ENCODE measurements around the gene FAM187B.

FAM187B gene

GRCh38 chr19:35226748-35227147 lies 1.8 kb downstream of the FAM187B start:
- POLR2A ChIA-PET: no interaction called here
- CTCF ChIA-PET: no interaction called here
- TF ChIP-seq, protein P1, sequence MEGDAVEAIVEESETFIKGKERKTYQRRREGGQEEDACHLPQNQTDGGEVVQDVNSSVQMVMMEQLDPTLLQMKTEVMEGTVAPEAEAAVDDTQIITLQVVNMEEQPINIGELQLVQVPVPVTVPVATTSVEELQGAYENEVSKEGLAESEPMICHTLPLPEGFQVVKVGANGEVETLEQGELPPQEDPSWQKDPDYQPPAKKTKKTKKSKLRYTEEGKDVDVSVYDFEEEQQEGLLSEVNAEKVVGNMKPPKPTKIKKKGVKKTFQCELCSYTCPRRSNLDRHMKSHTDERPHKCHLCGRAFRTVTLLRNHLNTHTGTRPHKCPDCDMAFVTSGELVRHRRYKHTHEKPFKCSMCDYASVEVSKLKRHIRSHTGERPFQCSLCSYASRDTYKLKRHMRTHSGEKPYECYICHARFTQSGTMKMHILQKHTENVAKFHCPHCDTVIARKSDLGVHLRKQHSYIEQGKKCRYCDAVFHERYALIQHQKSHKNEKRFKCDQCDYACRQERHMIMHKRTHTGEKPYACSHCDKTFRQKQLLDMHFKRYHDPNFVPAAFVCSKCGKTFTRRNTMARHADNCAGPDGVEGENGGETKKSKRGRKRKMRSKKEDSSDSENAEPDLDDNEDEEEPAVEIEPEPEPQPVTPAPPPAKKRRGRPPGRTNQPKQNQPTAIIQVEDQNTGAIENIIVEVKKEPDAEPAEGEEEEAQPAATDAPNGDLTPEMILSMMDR (IDR thresholded peaks at IDR 0.05; ENCODE audit: insufficient read depth, low read length, missing control alignments): no peak

GRCh38 chr19:35225951-35226350 lies 2.6 kb downstream of the FAM187B start:
- ChIA-PET POLR2A (no interaction called here), CTCF (no interaction called here)
- H3K4me3 ChIP-seq (ENCODE audit: low read depth, low read length): no peak overlapping the region
- DNase-seq (ENCODE audit: low read depth, low spot score): no peak
- TF ChIP-seq, protein P1 (IDR thresholded peaks at IDR 0.05; ENCODE audit: insufficient read depth, low read length, missing control alignments): no peak

More at GRCh38 chr19:35226748-35227147, 1.8 kb downstream of the FAM187B start:
- no peak for DNase-seq (ENCODE audit: low read depth, low spot score)
- no peak overlapping the region for H3K4me3 ChIP-seq (ENCODE audit: low read depth, low read length)

GRCh38 chr19:35224681-35225571 lies 3.6 kb downstream of the FAM187B start:
- ChIA-PET CTCF (no interaction called here), POLR2A (no interaction called here)
- H3K4me3 ChIP-seq (ENCODE audit: low read depth, low read length): no peak overlapping the region
- TF ChIP-seq, protein P1 (IDR thresholded peaks at IDR 0.05; ENCODE audit: insufficient read depth, low read length, missing control alignments): no peak
- no peak for DNase-seq (ENCODE audit: low read depth, low spot score)

- CTCF ChIA-PET: no interaction called here
- POLR2A ChIA-PET: no interaction called here
- no peak for DNase-seq (ENCODE audit: low read depth, low spot score)
- TF ChIP-seq, protein P1 (IDR thresholded peaks at IDR 0.05; ENCODE audit: insufficient read depth, low read length, missing control alignments): no peak
- H3K4me3 ChIP-seq (ENCODE audit: low read depth, low read length): no peak overlapping the region
Measured at GRCh38 chr19:35223862-35224505, 4.6 kb downstream of the FAM187B start.

GRCh38 chr19:35223084-35223790 lies 5.3 kb downstream of the FAM187B start:
- no peak overlapping the region for H3K4me3 ChIP-seq (ENCODE audit: low read depth, low read length)
- no peak for DNase-seq (ENCODE audit: low read depth, low spot score)
- TF ChIP-seq, protein P1 (IDR thresholded peaks at IDR 0.05; ENCODE audit: insufficient read depth, low read length, missing control alignments): no peak
- ChIA-PET CTCF (no interaction called here), POLR2A (no interaction called here)
